K562 (cell line): Measurements from ENCODE around the gene CCDC78. TPM values are rescaled to one million over a fixed set of nuclear protein-coding genes. Genes with fewer than 3 reads are reported as not detected.

Experiments
- CBX5 ChIP-seq: IDR thresholded peaks from 2 replicates; pipeline ENCODE4 v1.6.1; 2014; ENCODE audit warnings: low read depth, borderline replicate concordance
- DPF2 ChIP-seq: fragments of 450-650 bp; IDR thresholded peaks from 2 replicates; pipeline ENCODE4 v1.6.1; 2016
- HMGN3 ChIP-seq: IDR thresholded peaks from 2 replicates; pipeline ENCODE4 v1.6.1; 2011; ENCODE audit warnings: borderline replicate concordance, low read depth, mild to moderate bottlenecking, mixed read lengths, low read length; ENCODE audit not compliant: insufficient read length; ENCODE audit errors: extremely low read depth
- KAT2B ChIP-seq: IDR thresholded peaks from one replicate; pipeline ENCODE4 v1.6.1; 2012; ENCODE audit warnings: low read depth, mild to moderate bottlenecking, control low read depth, inconsistent platforms, low read length, moderate library complexity
- MEF2D ChIP-seq: conservative IDR thresholded peaks from 2 replicates; pipeline ENCODE4 v1.6.1; 2016; ENCODE audit warnings: low read depth, missing genetic modification characterization, missing compliant biosample characterization
- NUFIP1 ChIP-seq: fragments of 450-650 bp; IDR thresholded peaks from 2 replicates; pipeline ENCODE4 v1.6.1; 2018; ENCODE audit not compliant: partially characterized antibody
- PHTF2 ChIP-seq: fragments of 250-450 bp; sonication (Bioruptor Pico); IDR thresholded peaks from 2 replicates; pipeline ENCODE4 v1.5.0; 2021; ENCODE audit warnings: mild to moderate bottlenecking
- RHOXF2B ChIP-seq: fragments of 250-450 bp; sonication (Bioruptor Pico); conservative IDR thresholded peaks from 2 replicates; pipeline ENCODE4 v1.5.1; 2021
- ZNF354B ChIP-seq: fragments of 250-450 bp; sonication (Bioruptor Pico); IDR thresholded peaks from 2 replicates; pipeline ENCODE4 v1.4.0; 2020
- polyA plus RNA-seq, 8 experiments: library from polyadenylated mRNA; depleted of rRNA in 4 of 8; stranded (reverse) in 5 of 8; unstranded in 3 of 8; fragments of >200 nt; fragmentation: Nextera tagmentation in 2 of 8; fragmentation: Illumina TruSeq in 1 of 8; extraction: Ambion mirVana in 2 of 8; extraction: Trizol in 1 of 8; gene quantifications; 2 replicates each; pipeline versions ENCODE4 v1.2.1 to v1.2.3, GENCODE V29; 2011 to 2014; ENCODE audit warnings: inconsistent platforms in 1 of 8, missing spikeins in 1 of 8
- total RNA-seq, 7 experiments: library from RNA; depleted of rRNA in 6 of 7; stranded (reverse); fragments of >200 nt in 6 of 7; fragmentation: Illumina TruSeq in 2 of 7; extraction: Trizol in 2 of 7; gene quantifications; 2 replicates each; pipeline versions ENCODE4 v1.2.1 to v1.2.3, GENCODE V29; 2011 to 2021; ENCODE audit warnings: low replicate concordance in 1 of 7
- TF ChIP-seq, protein P1 (sequence below), 2 experiments: fragments of 450-650 bp; IDR thresholded peaks; 2 replicates each; pipeline ENCODE4 v1.6.1; 2018; ENCODE audit warnings: mild to moderate bottlenecking in 2 of 2, low read depth in 1 of 2; ENCODE audit not compliant: partially characterized antibody in 2 of 2
- TF ChIP-seq, protein P2 (sequence below): fragments of 450-650 bp; IDR thresholded peaks from 2 replicates; pipeline ENCODE4 v1.6.1; 2016; ENCODE audit warnings: mild to moderate bottlenecking, moderate library complexity

CCDC78 gene
- total and polyA plus RNA-seq, 9 of the 15 experiments (the other 6 are each of a cell fraction or from before 2014, with no cell fraction given): 0.24 to 17.7 (median 2.9) TPM

DNA sequence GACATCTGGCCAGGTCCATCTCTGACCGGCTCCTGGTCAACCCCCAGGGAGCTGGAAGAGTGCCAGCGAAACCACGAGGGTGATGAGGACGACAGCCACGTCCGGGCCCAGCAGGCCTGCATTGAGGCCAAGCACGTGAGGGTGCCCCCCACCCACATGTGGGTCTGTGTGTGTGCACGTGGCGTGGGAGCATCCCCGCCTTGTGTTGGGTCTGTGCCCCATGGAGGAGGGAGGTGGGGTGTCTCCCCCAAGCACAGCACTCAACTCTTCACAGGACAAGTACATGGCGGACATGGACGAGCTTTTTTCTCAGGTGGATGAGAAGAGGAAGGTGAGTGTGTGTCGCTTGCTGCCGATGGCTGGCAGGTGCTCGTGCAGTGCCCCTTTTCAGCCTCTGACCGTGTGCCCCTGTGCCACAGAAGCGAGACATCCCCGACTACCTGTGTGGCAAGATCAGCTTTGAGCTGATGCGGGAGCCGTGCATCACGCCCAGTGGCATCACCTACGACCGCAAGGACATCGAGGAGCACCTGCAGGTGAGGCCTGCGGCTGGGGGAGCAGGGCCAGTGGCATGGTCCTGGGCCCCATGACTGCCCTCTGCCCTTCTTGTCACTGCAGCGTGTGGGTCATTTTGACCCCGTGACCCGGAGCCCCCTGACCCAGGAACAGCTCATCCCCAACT lies 44.4 kb downstream of the CCDC78 start (continued):
- TF ChIP-seq PHTF2 (no peak), KAT2B (no peak), RHOXF2B (no peak), CBX5 (no peak), DPF2 (peak; percentile 33; the same call in 1 of the 2 replicates), NUFIP1 (no peak), MEF2D (tag) (no peak), ZNF354B (CRISPR knock-in tag) (no peak), HMGN3 (no peak)
- TF ChIP-seq, protein P1, sequence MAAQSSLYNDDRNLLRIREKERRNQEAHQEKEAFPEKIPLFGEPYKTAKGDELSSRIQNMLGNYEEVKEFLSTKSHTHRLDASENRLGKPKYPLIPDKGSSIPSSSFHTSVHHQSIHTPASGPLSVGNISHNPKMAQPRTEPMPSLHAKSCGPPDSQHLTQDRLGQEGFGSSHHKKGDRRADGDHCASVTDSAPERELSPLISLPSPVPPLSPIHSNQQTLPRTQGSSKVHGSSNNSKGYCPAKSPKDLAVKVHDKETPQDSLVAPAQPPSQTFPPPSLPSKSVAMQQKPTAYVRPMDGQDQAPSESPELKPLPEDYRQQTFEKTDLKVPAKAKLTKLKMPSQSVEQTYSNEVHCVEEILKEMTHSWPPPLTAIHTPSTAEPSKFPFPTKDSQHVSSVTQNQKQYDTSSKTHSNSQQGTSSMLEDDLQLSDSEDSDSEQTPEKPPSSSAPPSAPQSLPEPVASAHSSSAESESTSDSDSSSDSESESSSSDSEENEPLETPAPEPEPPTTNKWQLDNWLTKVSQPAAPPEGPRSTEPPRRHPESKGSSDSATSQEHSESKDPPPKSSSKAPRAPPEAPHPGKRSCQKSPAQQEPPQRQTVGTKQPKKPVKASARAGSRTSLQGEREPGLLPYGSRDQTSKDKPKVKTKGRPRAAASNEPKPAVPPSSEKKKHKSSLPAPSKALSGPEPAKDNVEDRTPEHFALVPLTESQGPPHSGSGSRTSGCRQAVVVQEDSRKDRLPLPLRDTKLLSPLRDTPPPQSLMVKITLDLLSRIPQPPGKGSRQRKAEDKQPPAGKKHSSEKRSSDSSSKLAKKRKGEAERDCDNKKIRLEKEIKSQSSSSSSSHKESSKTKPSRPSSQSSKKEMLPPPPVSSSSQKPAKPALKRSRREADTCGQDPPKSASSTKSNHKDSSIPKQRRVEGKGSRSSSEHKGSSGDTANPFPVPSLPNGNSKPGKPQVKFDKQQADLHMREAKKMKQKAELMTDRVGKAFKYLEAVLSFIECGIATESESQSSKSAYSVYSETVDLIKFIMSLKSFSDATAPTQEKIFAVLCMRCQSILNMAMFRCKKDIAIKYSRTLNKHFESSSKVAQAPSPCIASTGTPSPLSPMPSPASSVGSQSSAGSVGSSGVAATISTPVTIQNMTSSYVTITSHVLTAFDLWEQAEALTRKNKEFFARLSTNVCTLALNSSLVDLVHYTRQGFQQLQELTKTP (IDR thresholded peaks at IDR 0.05; ENCODE audit: low read depth in 1 of 2, partially characterized antibody in 2 of 2): no peak
- TF ChIP-seq, protein P2, sequence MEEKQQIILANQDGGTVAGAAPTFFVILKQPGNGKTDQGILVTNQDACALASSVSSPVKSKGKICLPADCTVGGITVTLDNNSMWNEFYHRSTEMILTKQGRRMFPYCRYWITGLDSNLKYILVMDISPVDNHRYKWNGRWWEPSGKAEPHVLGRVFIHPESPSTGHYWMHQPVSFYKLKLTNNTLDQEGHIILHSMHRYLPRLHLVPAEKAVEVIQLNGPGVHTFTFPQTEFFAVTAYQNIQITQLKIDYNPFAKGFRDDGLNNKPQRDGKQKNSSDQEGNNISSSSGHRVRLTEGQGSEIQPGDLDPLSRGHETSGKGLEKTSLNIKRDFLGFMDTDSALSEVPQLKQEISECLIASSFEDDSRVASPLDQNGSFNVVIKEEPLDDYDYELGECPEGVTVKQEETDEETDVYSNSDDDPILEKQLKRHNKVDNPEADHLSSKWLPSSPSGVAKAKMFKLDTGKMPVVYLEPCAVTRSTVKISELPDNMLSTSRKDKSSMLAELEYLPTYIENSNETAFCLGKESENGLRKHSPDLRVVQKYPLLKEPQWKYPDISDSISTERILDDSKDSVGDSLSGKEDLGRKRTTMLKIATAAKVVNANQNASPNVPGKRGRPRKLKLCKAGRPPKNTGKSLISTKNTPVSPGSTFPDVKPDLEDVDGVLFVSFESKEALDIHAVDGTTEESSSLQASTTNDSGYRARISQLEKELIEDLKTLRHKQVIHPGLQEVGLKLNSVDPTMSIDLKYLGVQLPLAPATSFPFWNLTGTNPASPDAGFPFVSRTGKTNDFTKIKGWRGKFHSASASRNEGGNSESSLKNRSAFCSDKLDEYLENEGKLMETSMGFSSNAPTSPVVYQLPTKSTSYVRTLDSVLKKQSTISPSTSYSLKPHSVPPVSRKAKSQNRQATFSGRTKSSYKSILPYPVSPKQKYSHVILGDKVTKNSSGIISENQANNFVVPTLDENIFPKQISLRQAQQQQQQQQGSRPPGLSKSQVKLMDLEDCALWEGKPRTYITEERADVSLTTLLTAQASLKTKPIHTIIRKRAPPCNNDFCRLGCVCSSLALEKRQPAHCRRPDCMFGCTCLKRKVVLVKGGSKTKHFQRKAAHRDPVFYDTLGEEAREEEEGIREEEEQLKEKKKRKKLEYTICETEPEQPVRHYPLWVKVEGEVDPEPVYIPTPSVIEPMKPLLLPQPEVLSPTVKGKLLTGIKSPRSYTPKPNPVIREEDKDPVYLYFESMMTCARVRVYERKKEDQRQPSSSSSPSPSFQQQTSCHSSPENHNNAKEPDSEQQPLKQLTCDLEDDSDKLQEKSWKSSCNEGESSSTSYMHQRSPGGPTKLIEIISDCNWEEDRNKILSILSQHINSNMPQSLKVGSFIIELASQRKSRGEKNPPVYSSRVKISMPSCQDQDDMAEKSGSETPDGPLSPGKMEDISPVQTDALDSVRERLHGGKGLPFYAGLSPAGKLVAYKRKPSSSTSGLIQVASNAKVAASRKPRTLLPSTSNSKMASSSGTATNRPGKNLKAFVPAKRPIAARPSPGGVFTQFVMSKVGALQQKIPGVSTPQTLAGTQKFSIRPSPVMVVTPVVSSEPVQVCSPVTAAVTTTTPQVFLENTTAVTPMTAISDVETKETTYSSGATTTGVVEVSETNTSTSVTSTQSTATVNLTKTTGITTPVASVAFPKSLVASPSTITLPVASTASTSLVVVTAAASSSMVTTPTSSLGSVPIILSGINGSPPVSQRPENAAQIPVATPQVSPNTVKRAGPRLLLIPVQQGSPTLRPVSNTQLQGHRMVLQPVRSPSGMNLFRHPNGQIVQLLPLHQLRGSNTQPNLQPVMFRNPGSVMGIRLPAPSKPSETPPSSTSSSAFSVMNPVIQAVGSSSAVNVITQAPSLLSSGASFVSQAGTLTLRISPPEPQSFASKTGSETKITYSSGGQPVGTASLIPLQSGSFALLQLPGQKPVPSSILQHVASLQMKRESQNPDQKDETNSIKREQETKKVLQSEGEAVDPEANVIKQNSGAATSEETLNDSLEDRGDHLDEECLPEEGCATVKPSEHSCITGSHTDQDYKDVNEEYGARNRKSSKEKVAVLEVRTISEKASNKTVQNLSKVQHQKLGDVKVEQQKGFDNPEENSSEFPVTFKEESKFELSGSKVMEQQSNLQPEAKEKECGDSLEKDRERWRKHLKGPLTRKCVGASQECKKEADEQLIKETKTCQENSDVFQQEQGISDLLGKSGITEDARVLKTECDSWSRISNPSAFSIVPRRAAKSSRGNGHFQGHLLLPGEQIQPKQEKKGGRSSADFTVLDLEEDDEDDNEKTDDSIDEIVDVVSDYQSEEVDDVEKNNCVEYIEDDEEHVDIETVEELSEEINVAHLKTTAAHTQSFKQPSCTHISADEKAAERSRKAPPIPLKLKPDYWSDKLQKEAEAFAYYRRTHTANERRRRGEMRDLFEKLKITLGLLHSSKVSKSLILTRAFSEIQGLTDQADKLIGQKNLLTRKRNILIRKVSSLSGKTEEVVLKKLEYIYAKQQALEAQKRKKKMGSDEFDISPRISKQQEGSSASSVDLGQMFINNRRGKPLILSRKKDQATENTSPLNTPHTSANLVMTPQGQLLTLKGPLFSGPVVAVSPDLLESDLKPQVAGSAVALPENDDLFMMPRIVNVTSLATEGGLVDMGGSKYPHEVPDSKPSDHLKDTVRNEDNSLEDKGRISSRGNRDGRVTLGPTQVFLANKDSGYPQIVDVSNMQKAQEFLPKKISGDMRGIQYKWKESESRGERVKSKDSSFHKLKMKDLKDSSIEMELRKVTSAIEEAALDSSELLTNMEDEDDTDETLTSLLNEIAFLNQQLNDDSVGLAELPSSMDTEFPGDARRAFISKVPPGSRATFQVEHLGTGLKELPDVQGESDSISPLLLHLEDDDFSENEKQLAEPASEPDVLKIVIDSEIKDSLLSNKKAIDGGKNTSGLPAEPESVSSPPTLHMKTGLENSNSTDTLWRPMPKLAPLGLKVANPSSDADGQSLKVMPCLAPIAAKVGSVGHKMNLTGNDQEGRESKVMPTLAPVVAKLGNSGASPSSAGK: peak; percentile 97
